Measurements from ENCODE around the gene TCOF1.

The TCOF1 gene, protein sequence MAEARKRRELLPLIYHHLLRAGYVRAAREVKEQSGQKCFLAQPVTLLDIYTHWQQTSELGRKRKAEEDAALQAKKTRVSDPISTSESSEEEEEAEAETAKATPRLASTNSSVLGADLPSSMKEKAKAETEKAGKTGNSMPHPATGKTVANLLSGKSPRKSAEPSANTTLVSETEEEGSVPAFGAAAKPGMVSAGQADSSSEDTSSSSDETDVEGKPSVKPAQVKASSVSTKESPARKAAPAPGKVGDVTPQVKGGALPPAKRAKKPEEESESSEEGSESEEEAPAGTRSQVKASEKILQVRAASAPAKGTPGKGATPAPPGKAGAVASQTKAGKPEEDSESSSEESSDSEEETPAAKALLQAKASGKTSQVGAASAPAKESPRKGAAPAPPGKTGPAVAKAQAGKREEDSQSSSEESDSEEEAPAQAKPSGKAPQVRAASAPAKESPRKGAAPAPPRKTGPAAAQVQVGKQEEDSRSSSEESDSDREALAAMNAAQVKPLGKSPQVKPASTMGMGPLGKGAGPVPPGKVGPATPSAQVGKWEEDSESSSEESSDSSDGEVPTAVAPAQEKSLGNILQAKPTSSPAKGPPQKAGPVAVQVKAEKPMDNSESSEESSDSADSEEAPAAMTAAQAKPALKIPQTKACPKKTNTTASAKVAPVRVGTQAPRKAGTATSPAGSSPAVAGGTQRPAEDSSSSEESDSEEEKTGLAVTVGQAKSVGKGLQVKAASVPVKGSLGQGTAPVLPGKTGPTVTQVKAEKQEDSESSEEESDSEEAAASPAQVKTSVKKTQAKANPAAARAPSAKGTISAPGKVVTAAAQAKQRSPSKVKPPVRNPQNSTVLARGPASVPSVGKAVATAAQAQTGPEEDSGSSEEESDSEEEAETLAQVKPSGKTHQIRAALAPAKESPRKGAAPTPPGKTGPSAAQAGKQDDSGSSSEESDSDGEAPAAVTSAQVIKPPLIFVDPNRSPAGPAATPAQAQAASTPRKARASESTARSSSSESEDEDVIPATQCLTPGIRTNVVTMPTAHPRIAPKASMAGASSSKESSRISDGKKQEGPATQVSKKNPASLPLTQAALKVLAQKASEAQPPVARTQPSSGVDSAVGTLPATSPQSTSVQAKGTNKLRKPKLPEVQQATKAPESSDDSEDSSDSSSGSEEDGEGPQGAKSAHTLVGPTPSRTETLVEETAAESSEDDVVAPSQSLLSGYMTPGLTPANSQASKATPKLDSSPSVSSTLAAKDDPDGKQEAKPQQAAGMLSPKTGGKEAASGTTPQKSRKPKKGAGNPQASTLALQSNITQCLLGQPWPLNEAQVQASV (N-terminal part only)

DNA sequence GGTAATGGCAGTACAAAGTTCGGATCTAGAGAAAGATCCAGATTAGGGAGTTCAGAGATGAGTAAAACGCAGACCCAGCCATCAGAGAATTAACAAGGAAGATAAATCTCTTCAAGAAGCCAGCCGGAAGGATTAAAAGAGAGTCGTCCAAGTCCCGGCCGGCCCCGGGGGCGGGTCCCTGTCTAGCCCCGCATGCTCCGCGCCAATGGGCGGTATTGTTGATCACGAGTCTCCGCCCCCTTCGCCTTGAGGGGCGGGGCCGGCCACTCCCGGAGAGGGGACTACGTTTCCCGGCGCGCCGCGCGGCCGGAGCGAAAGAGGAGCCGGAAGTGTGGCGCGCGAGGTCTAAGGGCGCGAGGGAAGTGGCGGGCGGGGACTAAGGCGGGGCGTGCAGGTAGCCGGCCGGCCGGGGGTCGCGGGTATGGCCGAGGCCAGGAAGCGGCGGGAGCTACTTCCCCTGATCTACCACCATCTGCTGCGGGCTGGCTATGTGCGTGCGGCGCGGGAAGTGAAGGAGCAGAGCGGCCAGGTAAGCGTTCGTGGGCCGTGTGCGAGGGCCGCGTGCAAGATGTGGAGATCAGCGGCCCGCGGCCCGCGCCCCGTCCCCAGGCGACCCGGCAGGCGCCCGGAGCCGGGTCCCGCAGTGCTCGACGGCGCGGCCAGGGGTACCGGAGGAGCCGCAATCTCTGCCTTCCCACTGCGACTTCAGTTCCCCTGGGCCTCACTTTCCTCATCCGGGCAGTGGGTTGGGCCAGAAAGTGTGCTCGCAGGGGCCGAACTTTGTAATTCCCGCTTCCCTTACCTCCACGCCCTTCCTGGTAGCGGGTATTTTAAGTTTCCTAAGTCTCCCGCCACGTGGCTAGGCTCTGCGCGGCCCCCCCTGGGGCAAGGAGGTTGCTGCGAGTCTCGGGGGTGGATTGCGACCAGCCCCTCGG lies at the start of gene TCOF1:
TCOF1 (plus strand) TSS at position 372 of the 935 bp plus-strand sequence; CDS start at position 422, 50 bp downstream.
- DNase-seq, result peak; percentile 85

DNA sequence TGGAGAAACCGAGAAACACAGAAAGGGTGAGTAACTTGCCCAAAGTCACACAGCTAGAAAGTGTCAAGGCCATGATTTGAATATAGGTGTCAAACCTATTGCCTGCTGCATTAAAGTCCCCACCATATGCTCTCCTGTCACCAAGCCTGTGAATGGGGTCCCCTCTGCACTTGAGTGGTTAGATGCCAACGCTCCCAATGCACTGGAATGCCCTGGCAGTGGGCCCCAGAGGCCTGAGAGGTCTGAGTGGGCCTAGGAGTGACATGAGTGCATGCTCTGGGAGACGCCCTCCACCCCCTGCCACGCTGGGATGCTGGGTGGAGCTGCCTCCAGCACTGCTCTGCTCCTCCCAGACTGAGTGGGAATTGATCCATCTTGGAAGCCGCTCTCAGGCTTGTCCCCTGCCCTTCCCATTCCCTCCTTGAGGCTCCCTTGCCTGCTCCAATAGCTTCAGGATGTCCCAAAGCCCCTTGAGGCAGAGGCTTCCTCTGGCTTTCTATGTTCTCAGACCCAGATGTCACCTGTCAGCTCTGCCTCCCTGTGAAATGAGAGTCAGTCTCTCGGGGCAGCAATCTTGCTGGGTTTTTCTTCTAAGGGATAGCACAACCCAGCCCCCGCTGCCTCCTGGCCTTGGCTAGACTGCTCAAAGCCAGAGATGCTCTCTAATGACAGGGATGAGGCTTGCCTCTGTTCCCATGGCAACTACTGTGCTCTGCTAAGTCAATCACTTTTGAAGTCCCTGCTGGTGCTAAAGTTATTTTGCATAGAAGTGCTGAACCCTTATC lies 48.2 kb upstream of the TCOF1 start:
- DNase-seq, result no peak

DNA sequence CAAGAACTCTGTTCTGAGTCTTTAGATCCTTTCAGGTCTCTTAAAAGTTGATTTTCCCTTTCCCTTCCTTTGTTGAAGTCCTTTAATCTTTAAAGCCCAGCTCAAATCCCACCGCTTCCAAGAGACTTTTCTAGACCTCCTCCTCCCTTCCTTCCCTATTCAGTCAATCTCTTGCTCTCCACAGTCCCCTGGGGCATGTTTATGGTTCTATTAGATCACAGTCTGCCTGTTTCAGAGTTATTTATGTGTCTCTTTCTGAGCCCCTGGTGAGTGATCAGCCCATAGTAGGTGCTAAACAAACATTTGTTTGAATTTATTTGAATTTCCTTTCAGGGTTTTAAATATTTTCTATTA lies 47.6 kb upstream of the TCOF1 start:
- DNase-seq, result no peak

DNA sequence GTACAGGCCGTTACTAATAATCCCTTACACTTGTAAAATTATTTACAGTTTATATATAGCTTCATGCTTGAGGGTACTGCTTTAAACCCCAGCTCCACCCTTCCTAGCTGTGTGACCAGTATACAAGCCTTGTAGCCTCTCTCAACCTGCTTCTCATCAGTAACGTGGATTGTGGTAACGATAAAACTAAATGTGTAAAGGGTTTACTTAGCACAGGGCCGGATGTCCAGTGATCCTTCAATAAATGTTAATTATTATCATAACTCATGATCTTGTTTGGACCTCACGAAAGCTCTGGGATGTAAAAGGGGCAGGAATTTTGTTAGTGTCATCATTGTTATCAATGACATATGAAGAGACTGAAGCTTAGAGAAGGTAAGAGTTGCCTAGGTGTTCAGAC lies 47.3 kb upstream of the TCOF1 start:
- no peak for DNase-seq

DNA sequence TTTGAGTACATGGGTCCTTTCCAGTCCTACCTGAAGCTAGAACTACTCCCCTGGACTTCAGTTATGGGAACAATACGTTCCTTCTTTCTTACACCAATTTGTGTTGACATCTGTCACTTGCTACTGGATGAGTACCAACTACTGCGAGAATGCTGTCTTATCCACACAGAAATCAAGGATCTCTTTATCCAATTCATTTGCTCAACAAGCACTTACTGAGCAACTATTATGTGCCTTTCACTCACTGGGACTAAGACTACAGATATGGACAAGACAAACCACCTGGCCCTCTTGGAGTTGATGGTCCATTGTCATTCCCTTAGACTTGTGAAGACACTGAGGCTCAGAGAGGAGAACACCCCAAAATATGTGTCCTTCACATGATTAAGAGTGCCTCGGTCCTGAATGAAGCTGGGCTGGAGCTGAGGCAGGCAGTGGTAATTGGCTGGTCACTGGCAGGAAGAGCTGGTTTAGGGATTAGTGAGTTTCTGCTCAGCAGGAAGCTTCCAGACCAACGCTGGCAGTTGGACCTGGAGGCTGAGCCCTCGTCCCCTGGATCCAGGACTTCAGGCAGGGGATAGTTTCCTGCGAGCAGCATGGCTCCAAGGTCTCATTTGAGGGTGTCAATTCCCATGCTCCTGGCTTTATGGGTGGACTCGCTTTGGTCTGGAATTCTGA lies 46.3 kb upstream of the TCOF1 start:
- no peak for DNase-seq

DNA sequence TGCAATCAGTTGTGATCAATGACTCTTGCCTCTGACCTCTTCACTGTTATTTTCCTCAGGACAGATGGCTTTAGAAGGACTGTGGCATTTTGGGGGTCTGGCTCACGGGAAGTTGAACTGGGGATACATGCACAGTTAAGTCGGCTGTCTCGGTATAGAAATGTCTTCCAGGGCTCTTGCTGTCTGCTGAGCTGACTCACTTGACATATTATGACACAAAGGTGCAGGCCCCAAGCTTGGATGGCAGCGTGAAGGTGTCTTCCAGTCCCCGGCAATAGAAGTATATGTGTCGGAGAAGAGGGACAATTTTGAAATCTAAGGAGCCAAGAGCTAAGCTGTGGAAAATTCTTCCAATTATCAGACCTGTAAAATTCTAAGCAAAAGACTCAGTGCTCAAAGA lies 45.0 kb upstream of the TCOF1 start:
- DNase-seq, result no peak

DNA sequence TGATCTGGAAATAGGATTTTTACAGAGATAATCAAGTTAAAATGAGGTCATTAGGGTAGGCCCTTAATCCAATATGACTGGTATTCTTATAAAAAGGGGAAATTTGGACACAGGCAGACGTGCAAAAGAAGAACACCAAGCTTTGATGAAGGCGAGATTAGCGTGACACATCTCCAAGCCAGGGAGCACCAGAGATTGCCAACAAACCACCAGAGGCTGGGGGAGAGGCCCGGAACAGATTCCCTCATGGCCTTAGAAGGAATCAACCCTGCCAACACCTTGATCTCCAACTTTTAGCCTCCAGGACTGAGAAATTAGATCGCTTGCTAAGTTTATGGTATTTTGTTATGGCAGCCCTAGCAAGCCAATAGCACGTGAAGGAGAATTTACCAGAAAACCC lies 44.0 kb upstream of the TCOF1 start:
- no peak for DNase-seq

DNA sequence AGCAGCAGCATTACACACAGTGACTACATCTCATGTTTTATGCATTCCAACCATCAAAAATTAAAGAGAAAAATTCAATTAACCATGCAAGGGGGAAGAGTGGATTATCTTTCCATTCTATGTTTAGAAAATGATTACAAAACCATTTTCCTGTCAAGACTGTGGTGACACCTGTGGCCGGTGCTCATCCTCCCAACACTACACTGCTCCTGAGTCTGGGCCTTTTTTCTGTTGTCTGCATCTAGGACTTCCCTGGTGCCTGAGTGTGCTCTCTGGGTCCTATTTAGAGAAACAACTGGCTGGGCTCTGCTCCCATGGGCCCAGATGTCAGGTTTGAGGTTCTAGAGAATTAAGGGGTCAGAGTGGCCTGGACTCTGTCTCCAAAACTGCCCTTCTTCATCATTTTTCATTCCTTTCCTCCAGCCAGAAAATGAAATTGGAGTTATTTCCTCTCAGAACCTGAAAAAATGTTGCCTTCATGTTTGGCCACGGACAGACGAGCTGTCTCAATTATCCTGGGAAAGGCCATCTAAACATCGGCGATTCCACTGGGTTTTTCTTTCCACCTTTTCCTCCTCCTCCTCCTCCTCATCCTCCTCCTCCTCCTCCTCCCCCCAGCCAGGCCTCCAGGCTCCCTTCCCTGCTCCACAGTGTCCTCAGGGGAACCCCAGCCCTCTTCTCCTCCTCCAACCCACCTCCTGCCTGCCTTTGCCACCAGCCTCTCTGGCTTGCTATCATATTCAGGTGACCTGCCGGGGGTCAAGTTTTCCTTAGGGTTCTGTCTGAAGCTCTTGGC lies 43.4 kb upstream of the TCOF1 start:
- DNase-seq, result no peak

DNA sequence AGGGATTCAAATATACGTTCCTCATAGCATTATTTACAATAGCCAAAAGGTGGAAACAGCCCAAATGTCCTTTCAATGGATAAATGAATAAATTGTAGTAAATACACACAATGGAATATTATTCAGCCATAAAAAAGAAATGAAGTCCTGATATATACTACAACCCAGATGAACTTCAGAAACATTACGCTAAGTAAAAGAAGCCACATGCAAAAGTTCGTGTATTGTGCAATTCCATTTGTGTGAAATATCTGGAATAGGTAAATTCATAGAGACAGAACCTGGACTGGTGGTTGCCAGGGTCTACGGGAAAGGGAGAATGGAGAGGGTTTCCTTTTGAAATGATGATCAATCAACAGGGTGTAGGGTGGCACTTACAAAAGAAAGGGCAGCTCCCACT lies 42.3 kb upstream of the TCOF1 start:
- no peak for DNase-seq

DNA sequence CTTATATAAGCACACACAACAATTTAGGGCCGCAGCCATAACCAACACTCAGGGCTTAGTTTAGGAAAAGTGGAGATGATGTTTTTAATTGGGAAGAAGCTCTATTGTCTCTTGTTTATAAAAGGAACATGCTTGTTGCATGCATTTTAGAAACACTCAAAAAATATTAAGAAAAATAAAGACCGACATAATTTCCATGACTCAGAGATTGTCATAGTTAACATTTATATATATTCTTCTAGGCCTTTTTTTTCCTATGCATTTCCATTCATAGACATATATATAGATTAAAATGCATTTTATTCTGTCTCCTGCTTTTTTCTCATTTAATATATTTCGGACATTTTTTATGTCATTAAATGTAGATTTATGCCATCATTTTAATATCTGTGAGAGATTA lies 41.2 kb upstream of the TCOF1 start:
- no peak for DNase-seq

DNA sequence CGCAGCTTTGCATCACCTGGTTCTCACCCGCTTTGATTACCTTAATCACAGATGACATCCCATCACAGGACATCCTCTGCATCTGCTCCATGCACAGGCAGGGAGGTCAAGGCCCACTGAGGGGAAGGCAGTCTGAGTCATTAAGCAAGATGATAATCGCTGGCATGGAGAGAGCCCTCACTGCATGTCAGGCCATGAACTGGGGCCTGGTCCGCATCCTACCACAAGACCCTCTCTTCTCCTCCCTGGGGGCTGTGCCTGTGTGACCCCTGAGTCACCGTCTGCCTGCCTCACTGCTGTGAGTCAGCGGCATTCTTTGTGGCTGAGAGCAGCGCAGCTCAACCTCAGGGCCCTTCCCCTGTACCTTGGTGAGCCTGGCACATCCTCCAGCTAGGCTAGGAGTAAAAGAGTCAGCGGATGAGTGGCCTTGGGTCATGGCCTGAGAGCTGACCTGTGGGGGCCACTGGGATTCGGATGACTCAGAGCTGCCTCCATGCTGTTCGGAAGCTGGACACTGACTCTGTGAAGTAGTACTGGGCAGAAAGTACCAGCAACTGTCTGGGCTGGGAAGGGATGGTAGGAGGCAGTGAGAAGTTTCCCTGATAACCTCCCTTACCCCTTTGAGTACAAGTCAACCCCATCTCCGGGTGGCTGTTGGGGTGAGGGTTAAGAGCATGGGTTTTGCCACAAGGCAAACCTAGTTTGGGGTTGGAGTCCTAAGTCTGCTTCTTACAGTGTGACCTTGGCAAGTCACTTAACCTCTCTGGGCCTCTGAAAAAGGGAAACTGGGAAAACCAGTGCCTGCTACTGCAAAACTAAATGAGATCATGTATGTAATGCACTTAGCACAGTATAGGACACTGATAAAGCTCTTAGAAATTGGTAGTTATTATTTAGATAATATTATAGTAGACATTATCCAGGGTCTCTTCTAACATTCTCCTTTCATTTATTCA lies 40.2 kb upstream of the TCOF1 start:
- no peak for DNase-seq

DNA sequence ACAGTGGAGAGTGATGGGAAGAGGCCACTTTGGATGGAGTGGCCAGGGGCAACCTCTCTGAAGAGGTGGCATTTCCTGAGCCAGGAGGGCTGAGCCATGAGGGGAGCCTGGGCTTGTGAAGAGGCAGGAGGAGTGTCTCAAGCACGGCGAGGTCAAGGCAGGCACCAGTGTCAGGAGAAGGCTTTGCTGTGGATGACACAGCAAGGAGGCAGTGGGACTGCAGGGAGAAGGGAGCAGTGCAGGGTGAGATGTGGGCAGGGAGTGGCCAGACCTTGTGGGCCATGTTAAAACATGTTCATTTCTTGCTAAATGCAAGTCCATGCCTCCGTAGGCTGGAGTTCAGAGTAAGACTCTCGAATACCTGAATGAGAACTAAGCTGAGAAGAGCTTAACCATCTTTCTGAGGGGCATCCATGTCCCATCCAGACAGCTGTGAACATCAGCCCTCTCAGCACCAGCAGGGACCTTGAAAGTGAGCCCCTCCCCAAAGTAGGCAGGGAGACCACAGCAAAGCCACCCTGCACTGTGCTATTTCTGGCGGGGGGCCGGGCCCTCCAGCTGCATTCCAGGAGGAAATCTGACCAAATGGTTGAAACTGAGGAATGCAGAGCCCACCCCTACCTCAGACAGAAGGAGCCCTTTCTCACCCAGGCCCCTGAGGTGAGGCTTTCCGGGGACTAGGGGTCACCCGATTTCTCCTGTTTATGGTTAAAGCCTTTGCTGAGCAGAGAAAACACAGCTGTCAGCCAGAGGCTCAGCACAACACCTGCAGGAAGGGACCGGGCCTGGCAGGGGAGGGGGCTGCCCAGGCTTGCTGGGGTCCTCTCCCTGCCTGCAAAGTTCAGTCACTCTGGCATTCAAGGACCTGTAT lies 38.6 kb upstream of the TCOF1 start:
- DNase-seq, result no peak

DNA sequence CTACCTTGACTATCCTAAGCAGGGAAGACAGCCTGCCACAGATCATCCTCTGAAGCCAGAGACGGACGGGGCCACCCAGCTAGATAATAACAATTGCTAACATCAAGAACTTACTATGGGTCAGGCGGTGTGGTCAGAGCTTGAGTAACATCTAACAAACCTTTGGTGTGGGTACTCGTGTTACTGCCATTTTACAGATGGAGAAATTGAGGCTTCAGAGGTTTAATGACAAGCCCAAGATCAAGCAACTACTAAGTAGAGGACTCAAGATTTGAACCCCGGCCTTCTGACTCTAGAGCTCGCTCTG lies 38.1 kb upstream of the TCOF1 start:
- no peak for DNase-seq

DNA sequence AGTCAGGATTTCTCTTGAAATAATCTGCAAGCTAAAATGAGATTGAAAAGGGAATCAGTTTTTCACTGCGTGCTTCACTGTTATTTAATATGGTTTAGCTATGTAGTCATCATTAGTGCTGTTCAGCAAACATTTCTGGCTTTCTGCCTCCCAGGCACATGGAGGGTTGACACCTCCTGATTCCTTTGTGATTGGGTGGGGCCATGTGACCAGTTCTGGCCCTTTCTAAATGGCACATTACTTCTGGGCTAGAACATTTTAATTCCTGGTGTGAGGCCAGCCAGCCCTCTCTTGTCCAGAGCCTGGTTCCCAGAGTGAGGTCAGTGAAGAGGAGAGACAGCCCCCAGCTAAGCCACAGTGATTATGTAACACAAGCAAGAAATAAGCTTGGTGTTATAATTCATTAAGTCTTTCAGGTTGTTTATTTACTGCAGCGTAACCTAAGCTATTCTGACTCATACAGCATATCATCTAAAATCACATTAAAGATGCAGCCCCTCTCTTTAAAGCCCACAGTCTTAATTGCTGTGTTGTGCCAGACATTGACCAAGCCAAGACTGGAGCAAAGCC lies 37.4 kb upstream of the TCOF1 start:
- DNase-seq, result no peak

DNA sequence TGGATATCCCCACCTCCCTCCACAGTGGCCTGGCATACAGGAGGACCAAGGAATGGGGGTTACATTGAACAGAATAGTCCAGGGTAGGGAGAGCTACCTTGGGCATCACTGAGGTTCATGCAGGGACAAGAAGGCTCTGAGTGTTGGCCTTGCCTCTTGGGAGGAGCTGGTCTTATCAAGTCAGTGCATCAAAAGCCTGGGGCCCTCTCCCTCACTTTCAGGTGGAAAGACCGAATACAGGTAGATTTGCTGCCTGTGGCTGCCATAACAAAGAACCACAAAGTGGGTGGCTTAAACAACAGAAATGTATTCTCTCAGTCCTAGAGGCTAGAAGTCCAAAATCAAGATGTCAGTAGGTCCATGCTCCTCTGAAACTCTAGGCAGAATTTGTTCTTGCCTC lies 36.3 kb upstream of the TCOF1 start:
- DNase-seq, result no peak

DNA sequence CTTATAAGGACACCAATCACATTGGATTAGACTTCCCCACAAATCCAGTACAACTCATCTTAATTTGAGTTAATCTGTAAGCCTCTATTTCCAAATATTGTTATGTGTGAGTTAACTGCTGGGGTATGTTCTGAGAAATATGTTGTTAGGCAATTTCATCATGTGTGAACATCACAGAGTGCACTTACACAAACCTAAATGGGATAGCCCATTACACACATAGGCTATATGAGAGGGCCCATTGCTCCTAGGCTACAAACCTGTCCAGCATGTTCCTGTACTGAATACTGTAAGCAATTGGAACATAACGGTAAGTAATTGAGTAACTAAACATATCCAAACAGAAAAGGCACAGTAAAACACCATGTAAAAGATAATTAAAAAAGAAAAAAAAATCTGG lies 35.7 kb upstream of the TCOF1 start:
- DNase-seq, result no peak

DNA sequence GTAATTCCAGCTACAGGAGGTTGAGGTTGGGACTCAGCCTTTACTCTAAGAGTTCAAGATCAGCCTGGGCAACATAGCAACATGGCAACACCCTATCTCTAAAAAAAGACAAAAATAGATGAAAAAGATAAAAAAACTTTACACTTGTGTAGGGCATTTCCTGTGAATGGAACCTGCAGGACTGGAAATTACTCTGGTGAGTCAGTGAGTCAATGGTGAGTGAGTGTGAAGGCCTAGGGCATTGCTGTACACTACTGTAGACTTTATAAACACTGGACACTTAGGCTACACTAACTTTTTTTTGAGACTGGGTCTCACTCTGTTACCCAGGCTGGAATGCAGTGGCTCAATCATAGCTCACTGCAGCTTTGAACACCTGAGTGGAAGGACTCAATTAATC lies 35.3 kb upstream of the TCOF1 start:
- no peak for DNase-seq
